Stomach smooth muscle (tissue), 2 donors: ENCODE measurements around the gene NAGLU.

Experiments used
- H3K27ac ChIP-seq: one replicate; pipeline ENCODE4 v1.7.0; 2013; ENCODE audit warnings: mild to moderate bottlenecking, low read length, inconsistent platforms
- H3K27me3 ChIP-seq, 2 donors: one replicate each; pipeline ENCODE4 v1.7.0; 2013; ENCODE audit warnings: low read length in 2 of 2; ENCODE audit not compliant: insufficient read depth in 2 of 2, control insufficient read depth in 1 of 2
- H3K36me3 ChIP-seq, 2 donors: one replicate each; pipeline ENCODE4 v1.7.0; 2013; ENCODE audit warnings: low read length in 2 of 2; ENCODE audit not compliant: control insufficient read depth in 2 of 2, insufficient read depth in 2 of 2
- H3K4me1 ChIP-seq: one replicate; pipeline ENCODE4 v1.7.0; 2013; ENCODE audit warnings: low read length; ENCODE audit not compliant: control insufficient read depth, insufficient read depth
- H3K4me3 ChIP-seq, 2 donors: one replicate each; pipeline ENCODE4 v1.7.0; 2013; ENCODE audit warnings: low read length in 2 of 2
- H3K9ac ChIP-seq, 2 donors: one replicate each; pipeline ENCODE4 v1.7.0; 2013; ENCODE audit warnings: low read length in 2 of 2, mild to moderate bottlenecking in 1 of 2
- H3K9me3 ChIP-seq, 2 donors: one replicate each; pipeline ENCODE4 v1.7.0; 2013; ENCODE audit warnings: low read length in 2 of 2; ENCODE audit not compliant: control insufficient read depth in 2 of 2
- donor health status: healthy.
- donor health status: Pancreatic carcinoma.

The NAGLU gene

DNA sequence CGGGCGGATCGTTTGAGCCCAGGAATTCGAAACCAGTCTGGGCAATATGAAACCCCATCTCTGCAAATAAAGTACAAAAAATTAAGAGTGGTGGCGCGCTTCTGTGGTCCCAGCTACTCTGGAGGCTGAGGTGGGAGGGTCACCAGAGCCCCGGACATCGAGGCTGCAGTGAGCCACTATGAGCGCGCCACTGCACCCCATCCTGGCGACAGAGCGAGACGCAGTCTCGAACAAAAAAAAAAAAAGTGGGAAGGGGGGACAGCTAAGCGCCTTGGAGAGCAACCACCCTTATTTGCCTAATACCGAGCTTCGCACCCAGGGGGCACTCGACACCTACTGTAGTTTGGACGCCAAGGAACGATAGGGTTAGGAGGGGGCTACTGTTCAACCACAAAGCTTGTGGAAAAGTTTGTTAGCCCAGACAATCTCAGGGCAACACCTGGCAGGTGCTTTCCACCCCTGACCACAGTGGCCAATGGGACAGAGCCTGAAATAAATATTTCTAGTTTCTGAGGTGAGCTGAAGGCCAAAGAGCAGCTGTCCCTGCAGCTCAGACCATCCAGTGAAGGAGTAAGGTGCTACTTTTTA is 42.3 kb downstream of the NAGLU start:
- H3K36me3 ChIP-seq: peaks cover 41 to 42% of the 10 kb centered on the region in 2 donors
- no peaks in the 10 kb centered on the region for H3K9me3 ChIP-seq
- H3K4me1 ChIP-seq: peaks cover 16% of the 10 kb centered on the region
- peak overlapping the region; percentile 86 for H3K27ac ChIP-seq
- H3K9ac ChIP-seq: peak overlapping the region; percentile 96 to 97
- H3K27me3 ChIP-seq: no peaks in the 10 kb centered on the region
- H3K4me3 ChIP-seq: peak overlapping the region; percentile 97 to 98

DNA sequence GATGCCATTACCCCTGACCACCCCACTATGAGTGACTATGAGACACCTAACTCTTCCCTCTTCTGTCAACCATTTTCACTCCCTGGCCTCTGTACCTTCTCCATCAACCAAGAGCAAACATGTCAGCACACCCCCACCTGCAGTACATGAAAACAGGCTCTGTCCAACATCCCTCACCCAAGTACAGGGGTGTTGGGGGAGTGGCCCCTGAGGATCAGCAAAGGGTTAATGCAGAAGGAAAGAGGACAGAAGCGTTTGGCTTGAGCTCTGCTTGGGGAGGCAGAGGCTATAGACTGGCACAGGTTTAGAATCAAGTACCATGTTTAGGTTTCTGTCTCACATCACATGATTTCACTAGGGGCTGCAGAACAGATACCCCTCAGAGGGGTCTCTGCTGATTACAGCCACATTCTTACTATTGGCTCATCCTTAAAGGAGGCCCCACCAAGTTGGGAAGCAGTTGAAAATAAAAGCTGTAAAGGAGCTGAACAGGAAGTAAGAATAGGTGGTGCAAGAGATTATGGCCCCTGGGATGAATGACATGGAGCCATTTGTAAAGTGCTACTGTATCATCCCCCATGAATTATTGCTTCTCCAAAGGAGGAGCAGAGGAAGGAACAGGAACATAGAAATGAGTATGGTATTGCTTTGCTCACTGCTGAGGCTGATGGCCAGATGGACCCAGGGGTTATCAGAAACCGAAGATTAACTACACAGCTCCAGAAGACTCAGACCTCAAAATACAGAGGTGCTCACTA is 43.9 kb downstream of the NAGLU start:
- Histone ChIP-seq H3K4me3 (no peak overlapping the region), H3K9ac (no peak overlapping the region), H3K27me3 (no peaks in the 10 kb centered on the region), H3K9me3 (no peaks in the 10 kb centered on the region), H3K4me1 (peaks cover 17% of the 10 kb centered on the region), H3K36me3 (peaks cover 45% of the 10 kb centered on the region in 2 donors), H3K27ac (no peak overlapping the region)

DNA sequence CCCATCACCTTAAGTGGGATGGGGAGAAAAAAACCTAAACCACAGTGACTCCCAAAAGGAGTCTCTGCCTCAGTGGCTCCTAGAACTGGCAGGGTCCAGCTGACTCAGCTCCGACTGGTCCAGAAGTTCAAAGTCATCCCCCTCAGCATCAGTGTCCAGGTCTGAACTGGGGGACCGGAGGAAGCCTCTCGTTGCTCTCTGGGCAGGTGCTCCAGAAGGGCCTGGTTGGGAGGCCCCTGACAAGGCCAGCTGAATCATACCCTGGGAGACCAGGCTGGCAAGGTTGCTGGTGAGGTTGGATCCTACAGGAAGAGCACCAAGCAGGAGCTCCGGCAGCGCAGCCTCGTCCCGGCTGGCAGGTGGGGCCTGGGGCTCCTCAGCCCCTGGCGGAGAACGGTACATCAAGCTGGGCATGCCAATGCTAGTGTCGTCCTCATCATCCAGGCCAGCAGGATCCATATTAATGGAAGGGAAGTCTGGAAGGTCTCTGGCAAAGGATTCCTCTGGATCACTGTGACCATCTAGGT is 45.8 kb downstream of the NAGLU start:
- Histone ChIP-seq H3K9ac (no peak overlapping the region), H3K27ac (no peak overlapping the region), H3K4me3 (no peak overlapping the region), H3K27me3 (no peaks in the 10 kb centered on the region), H3K36me3 (peaks cover 60% of the 10 kb centered on the region in 2 donors), H3K9me3 (no peaks in the 10 kb centered on the region), H3K4me1 (peaks cover 21% of the 10 kb centered on the region)

DNA sequence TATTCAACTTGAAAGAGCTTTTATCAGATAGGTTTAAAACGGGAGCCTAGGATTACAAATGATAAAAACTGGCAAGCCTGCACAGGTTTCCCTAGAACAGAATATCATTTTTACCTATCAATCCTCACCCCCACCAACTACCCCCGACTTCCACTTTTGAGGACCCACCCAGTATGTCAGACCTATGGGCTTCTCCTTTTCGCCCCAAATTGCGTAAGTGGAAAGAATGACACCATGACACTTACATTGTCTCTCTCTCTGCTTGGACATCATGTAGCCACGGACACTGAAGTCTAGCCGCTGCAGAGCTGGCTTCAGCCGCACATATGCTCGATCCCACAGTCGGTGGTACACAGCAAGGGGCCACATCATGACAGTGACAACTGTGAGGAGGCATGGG is 48.8 kb downstream of the NAGLU start:
- peaks cover 7% of the 10 kb centered on the region for H3K4me1 ChIP-seq
- no peak overlapping the region for H3K9ac ChIP-seq
- H3K4me3 ChIP-seq: no peak overlapping the region
- no peaks in the 10 kb centered on the region for H3K9me3 ChIP-seq
- H3K27ac ChIP-seq: no peak overlapping the region
- H3K27me3 ChIP-seq: no peaks in the 10 kb centered on the region
- peaks cover 57 to 63% of the 10 kb centered on the region in 2 donors for H3K36me3 ChIP-seq

DNA sequence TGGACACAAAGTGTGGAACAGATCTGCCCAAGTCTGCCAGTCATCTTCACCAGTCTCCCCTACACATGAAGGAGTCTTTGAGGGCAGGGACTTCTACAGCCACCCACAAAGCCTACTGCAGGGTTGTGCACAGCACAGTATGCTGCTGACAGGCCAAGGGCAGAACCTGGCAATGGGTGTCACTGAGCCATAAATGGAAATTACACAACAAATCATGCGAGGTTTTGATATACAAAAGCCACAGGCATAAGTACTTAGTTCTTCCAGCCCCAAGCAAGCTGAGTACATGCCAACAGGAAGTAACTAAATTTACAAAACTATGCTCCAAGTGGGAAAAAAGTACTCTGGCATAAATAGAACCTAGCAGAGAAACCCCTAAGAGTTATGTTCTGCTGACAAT is 49.3 kb downstream of the NAGLU start:
- no peak overlapping the region for H3K9ac ChIP-seq
- no peak overlapping the region for H3K4me3 ChIP-seq
- H3K4me1 ChIP-seq: peaks cover 7% of the 10 kb centered on the region
- peaks cover 52 to 61% of the 10 kb centered on the region in 2 donors for H3K36me3 ChIP-seq
- H3K27ac ChIP-seq: no peak overlapping the region
- H3K9me3 ChIP-seq: no peaks in the 10 kb centered on the region
- H3K27me3 ChIP-seq: no peaks in the 10 kb centered on the region

DNA sequence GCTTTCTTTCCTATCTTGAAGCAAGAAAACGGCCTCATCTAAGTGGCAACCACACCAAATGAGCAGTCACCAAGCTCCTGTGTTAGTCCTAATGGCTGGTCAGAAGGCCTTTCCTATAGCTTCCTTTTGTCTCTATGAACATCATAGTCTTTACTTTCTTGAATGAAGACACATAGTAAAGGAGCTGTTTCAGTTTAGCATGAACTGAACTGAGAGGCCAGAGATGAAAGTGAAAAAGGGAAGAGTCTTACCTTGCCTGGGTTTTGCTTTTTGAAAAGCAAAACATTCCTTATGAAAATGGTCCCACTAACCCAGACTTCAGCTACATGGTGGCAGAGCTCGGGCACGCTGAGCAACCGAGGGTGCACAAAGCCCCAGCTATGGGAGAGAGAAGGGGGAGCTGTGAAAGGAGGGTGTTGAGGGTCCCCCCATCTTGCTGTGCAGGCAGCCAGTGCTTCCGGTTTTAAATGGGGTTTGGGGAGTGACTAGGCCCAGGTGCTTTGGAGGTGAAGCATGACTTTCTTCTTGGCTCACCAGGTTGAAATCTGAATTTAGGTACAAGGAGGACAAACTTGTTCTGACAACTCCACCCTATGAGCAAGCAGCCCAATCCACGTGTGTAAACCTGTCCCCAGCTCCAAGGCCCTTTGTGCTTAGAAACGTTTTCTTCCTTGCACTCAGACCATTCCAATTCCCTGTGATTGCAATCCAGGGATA is 50.6 kb downstream of the NAGLU start:
- Histone ChIP-seq H3K4me1 (peaks cover 7% of the 10 kb centered on the region), H3K4me3 (no peak overlapping the region), H3K9ac (no peak overlapping the region), H3K9me3 (no peaks in the 10 kb centered on the region), H3K36me3 (peaks cover 47 to 58% of the 10 kb centered on the region in 2 donors), H3K27me3 (no peaks in the 10 kb centered on the region), H3K27ac (no peak overlapping the region)

DNA sequence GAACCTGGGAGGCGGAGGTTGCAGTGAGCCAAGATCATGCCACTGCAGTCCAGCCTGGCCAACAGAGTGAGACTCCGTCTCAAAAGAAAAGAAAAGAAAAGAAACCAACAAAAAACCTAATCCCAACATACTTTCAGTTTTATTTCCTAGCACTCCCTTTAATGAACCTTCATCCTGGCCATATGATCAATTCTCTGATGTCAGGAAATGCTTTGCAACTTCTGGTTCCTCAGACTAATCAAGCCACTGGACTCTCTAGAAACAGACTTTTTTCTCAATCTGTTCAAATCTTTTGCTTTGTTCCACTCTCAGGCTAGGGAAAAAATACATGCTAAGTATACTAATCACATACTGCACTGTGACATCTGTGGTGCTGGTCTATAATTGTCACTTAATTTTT is 54.8 kb downstream of the NAGLU start:
- no peaks in the 10 kb centered on the region for H3K27me3 ChIP-seq
- peaks cover 2% of the 10 kb centered on the region for H3K4me1 ChIP-seq
- H3K27ac ChIP-seq: no peak overlapping the region
- H3K4me3 ChIP-seq: no peak overlapping the region
- H3K36me3 ChIP-seq: peaks cover 12 to 20% of the 10 kb centered on the region in 2 donors
- no peak overlapping the region for H3K9ac ChIP-seq
- no peaks in the 10 kb centered on the region for H3K9me3 ChIP-seq

DNA sequence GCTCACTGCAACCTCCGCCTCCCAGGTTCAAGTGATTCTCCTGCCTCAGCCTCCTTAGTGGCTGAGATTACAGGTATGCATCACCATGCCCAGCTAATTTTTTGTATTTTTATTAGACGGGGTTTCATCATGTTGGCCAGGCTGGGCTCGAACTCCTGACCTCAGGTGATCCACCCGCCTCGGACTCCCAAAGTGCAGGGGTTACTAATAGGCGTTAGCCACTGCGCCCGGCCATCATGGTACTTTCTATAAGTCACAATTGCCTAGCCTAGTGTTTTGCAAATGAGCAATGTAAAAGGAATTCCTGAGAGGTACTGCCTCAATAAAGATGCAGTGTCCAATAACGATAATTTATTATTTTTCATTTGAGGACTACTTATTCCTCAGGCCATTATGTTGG is 55.4 kb downstream of the NAGLU start:
- Histone ChIP-seq H3K9me3 (no peaks in the 10 kb centered on the region), H3K36me3 (peaks cover 9 to 16% of the 10 kb centered on the region in 2 donors), H3K27me3 (no peaks in the 10 kb centered on the region), H3K27ac (no peak overlapping the region), H3K4me1 (peaks cover 2% of the 10 kb centered on the region), H3K9ac (no peak overlapping the region), H3K4me3 (no peak overlapping the region)
